WTC11 (cell line): ENCODE data around the gene MYBPHL. TPM values are rescaled to one million over a fixed set of nuclear protein-coding genes. Genes with fewer than 3 reads are reported as not detected.

Source experiments
- ATAC-seq: fragments of 200-7000 bp; cut with Tn5 transposase; 2 replicates; pipeline ENCODE4 v1.10.0; 2021; ENCODE audit warnings: mild to moderate bottlenecking, moderate library complexity
- CTCF ChIA-PET: fragments of 300-600 bp; sonication (Branson Sonifier 250); formaldehyde crosslinking; loops from one replicate; lab custom pipeline; 2021; ENCODE audit warnings: antibody characterized with exemption; lab: Charles Lee
- POLR2A ChIA-PET: fragments of 350-600 bp; sonication (Branson Sonifier 250); formaldehyde crosslinking; loops from one replicate; lab custom pipeline; 2021; ENCODE audit warnings: antibody characterized with exemption; lab: Charles Lee
- DNase-seq: peaks from one replicate; pipeline ENCODE4 v3.0.0; 2021; ENCODE audit warnings: low spot score
- H3K27ac Mint-ChIP-seq: 2 replicates; pipeline ENCODE4 v1.8.0; 2021; ENCODE audit warnings: mixed read lengths
- H3K27me3 Mint-ChIP-seq: 2 replicates; pipeline ENCODE4 v1.8.0; 2021; ENCODE audit warnings: low read depth, mild to moderate bottlenecking, moderate library complexity, mixed read lengths
- H3K36me3 Mint-ChIP-seq: 2 replicates; pipeline ENCODE4 v1.8.0; 2021; ENCODE audit warnings: mixed read lengths
- H3K4me1 Mint-ChIP-seq: 2 replicates; pipeline ENCODE4 v1.8.0; 2022; ENCODE audit warnings: mixed read lengths
- H3K4me3 Mint-ChIP-seq: 2 replicates; pipeline ENCODE4 v1.8.0; 2021; ENCODE audit warnings: mild to moderate bottlenecking, moderate library complexity, mixed read lengths
- H3K9me3 Mint-ChIP-seq: 2 replicates; pipeline ENCODE4 v1.8.0; 2021; ENCODE audit warnings: mixed read lengths
- CBFB ChIP-seq: sonication (generic); formaldehyde crosslinking; IDR thresholded peaks from 2 replicates; pipeline ENCODE4 v1.8.1; 2022; ENCODE audit warnings: mild to moderate bottlenecking, low read depth, missing genetic modification reagents
- CREM ChIP-seq: sonication (generic); formaldehyde crosslinking; IDR thresholded peaks from 2 replicates; pipeline ENCODE4 v1.8.1; 2022; ENCODE audit warnings: mild to moderate bottlenecking, missing genetic modification reagents, moderate library complexity
- FOXK1 ChIP-seq: sonication (generic); formaldehyde crosslinking; IDR thresholded peaks from 2 replicates; pipeline ENCODE4 v1.8.0; 2022; ENCODE audit warnings: mild to moderate bottlenecking, moderate library complexity, missing genetic modification reagents
- GABPB1 ChIP-seq: sonication (generic); formaldehyde crosslinking; IDR thresholded peaks from 2 replicates; pipeline ENCODE4 v1.8.1; 2023; ENCODE audit warnings: mild to moderate bottlenecking, missing genetic modification reagents
- GRHL2 ChIP-seq: fragments of 250-450 bp; sonication (Bioruptor Pico); IDR thresholded peaks from 2 replicates; pipeline ENCODE4 v1.8.0; 2022; ENCODE audit warnings: mild to moderate bottlenecking, moderate library complexity; ENCODE audit not compliant: insufficient replicate concordance, severe bottlenecking
- MYBL2 ChIP-seq: sonication (generic); formaldehyde crosslinking; IDR thresholded peaks from 2 replicates; pipeline ENCODE4 v1.8.1; 2023; ENCODE audit warnings: mild to moderate bottlenecking, moderate library complexity, missing genetic modification reagents
- NFATC4 ChIP-seq: fragments of 250-450 bp; sonication (Bioruptor Pico); IDR thresholded peaks from 2 replicates; pipeline ENCODE4 v1.9.0; 2021; ENCODE audit warnings: mild to moderate bottlenecking
- NFYB ChIP-seq: sonication (generic); formaldehyde crosslinking; conservative IDR thresholded peaks from 2 replicates; pipeline ENCODE4 v1.8.0; 2022; ENCODE audit warnings: low read depth, missing genetic modification reagents
- NR1H2 ChIP-seq: sonication (generic); formaldehyde crosslinking; IDR thresholded peaks from 2 replicates; pipeline ENCODE4 v1.9.0; 2021; ENCODE audit warnings: mild to moderate bottlenecking, moderate library complexity, missing genetic modification reagents
- NR3C1 ChIP-seq: sonication (generic); formaldehyde crosslinking; conservative IDR thresholded peaks from 2 replicates; pipeline ENCODE4 v1.8.1; 2023; ENCODE audit warnings: low read depth, mild to moderate bottlenecking, missing genetic modification reagents
- RORB ChIP-seq: fragments of 250-450 bp; sonication (Bioruptor Pico); IDR thresholded peaks from 2 replicates; pipeline ENCODE4 v1.9.0; 2021; ENCODE audit warnings: mild to moderate bottlenecking
- SMAD3 ChIP-seq: sonication (generic); formaldehyde crosslinking; IDR thresholded peaks from 2 replicates; pipeline ENCODE4 v1.8.0; 2022; ENCODE audit warnings: missing genetic modification reagents, mild to moderate bottlenecking, borderline replicate concordance
- SMAD4 ChIP-seq: sonication (generic); formaldehyde crosslinking; IDR thresholded peaks from 2 replicates; pipeline ENCODE4 v1.8.0; 2022; ENCODE audit warnings: mild to moderate bottlenecking, missing genetic modification reagents
- ZNF416 ChIP-seq: fragments of 250-450 bp; sonication (Bioruptor Pico); IDR thresholded peaks from 2 replicates; pipeline ENCODE4 v1.9.0; 2021; ENCODE audit warnings: mild to moderate bottlenecking, inconsistent platforms
- total RNA-seq: library from RNA; stranded (reverse); gene quantifications from 3 replicates; pipeline ENCODE4 v1.2.3, GENCODE V29; 2021
- TF ChIP-seq, protein P1 (sequence below): fragments of 250-450 bp; sonication (Bioruptor Pico); IDR thresholded peaks from 2 replicates; pipeline ENCODE4 v1.9.0; 2021; ENCODE audit warnings: mild to moderate bottlenecking, borderline replicate concordance
- TF ChIP-seq, protein P2 (sequence below): sonication (generic); formaldehyde crosslinking; IDR thresholded peaks from 2 replicates; pipeline ENCODE4 v1.8.1; 2022; ENCODE audit warnings: low read depth, mild to moderate bottlenecking, moderate library complexity, missing genetic modification reagents, borderline replicate concordance
- TF ChIP-seq, protein P3 (sequence below): sonication (generic); formaldehyde crosslinking; IDR thresholded peaks from 2 replicates; pipeline ENCODE4 v1.8.0; 2022; ENCODE audit warnings: mild to moderate bottlenecking, missing genetic modification reagents
- TF ChIP-seq, protein P4 (sequence below): sonication (generic); formaldehyde crosslinking; IDR thresholded peaks from 2 replicates; pipeline ENCODE4 v1.8.0; 2023; ENCODE audit warnings: missing genetic modification reagents, mild to moderate bottlenecking, borderline replicate concordance
- TF ChIP-seq, protein P5 (sequence below): fragments of 250-450 bp; sonication (Bioruptor Pico); IDR thresholded peaks from 2 replicates; pipeline ENCODE4 v1.9.0; 2021; ENCODE audit warnings: moderate library complexity, mild to moderate bottlenecking, inconsistent platforms, borderline replicate concordance
- TF ChIP-seq, protein P6 (sequence below): sonication (generic); formaldehyde crosslinking; IDR thresholded peaks from 2 replicates; pipeline ENCODE4 v1.8.0; 2022; ENCODE audit warnings: mild to moderate bottlenecking, missing genetic modification reagents
- TF ChIP-seq, protein P7 (sequence below): sonication (generic); formaldehyde crosslinking; IDR thresholded peaks from 2 replicates; pipeline ENCODE4 v1.8.1; 2022; ENCODE audit warnings: mild to moderate bottlenecking, moderate library complexity, missing genetic modification reagents

The MYBPHL gene
- total RNA-seq, 1 experiment from 2014 or later, result 1.2 TPM

DNA sequence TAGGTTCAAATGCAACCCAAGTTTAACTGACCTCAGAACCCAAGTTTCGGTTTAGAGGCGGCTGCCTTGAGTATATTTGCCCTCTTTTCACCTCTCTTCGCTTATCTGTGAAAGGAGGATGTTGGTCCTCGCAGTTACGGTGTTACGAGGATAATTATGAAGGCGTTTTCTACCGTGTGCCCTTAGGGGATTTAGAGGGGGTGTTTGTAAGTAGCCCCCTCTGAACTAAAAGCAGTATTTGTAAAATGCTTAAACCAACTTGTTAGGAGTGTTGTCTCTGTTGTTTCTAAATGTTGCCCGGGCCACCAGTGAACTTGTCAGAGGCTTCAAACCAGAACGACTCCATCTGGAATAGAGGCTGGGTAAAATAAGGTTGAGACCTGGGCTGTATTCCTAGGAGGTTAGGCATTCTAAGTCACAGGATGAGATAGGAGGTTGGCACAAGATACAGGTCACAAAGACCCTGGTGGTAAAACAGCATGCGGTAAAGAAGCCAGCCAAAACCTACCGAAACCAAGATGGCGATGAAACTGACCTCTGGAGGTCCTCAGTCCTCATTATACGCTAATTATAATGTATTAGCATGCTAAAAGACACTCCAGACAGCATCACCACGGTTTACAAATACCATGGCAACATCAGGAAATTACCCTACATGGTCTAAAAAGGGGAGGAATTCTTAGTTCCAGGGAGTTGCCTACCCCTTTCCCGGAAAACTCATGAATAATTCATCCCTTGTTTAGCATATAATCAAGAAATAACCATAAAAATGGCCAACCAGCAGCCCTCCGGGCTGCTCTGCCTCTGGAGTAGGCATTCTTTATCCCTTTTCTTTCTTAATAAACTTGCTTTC lies 22.8 kb downstream of the MYBPHL start (continued):
- TF ChIP-seq, protein P1, sequence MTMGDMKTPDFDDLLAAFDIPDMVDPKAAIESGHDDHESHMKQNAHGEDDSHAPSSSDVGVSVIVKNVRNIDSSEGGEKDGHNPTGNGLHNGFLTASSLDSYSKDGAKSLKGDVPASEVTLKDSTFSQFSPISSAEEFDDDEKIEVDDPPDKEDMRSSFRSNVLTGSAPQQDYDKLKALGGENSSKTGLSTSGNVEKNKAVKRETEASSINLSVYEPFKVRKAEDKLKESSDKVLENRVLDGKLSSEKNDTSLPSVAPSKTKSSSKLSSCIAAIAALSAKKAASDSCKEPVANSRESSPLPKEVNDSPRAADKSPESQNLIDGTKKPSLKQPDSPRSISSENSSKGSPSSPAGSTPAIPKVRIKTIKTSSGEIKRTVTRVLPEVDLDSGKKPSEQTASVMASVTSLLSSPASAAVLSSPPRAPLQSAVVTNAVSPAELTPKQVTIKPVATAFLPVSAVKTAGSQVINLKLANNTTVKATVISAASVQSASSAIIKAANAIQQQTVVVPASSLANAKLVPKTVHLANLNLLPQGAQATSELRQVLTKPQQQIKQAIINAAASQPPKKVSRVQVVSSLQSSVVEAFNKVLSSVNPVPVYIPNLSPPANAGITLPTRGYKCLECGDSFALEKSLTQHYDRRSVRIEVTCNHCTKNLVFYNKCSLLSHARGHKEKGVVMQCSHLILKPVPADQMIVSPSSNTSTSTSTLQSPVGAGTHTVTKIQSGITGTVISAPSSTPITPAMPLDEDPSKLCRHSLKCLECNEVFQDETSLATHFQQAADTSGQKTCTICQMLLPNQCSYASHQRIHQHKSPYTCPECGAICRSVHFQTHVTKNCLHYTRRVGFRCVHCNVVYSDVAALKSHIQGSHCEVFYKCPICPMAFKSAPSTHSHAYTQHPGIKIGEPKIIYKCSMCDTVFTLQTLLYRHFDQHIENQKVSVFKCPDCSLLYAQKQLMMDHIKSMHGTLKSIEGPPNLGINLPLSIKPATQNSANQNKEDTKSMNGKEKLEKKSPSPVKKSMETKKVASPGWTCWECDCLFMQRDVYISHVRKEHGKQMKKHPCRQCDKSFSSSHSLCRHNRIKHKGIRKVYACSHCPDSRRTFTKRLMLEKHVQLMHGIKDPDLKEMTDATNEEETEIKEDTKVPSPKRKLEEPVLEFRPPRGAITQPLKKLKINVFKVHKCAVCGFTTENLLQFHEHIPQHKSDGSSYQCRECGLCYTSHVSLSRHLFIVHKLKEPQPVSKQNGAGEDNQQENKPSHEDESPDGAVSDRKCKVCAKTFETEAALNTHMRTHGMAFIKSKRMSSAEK (CRISPR knock-in tag), result no peak
- TF ChIP-seq SMAD4 (CRISPR knock-in tag), result no peak
- TF ChIP-seq FOXK1 (CRISPR knock-in tag), result no peak
- TF ChIP-seq, protein P2, sequence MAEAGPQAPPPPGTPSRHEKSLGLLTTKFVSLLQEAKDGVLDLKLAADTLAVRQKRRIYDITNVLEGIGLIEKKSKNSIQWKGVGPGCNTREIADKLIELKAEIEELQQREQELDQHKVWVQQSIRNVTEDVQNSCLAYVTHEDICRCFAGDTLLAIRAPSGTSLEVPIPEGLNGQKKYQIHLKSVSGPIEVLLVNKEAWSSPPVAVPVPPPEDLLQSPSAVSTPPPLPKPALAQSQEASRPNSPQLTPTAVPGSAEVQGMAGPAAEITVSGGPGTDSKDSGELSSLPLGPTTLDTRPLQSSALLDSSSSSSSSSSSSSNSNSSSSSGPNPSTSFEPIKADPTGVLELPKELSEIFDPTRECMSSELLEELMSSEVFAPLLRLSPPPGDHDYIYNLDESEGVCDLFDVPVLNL, result no peak
- no peak for TF ChIP-seq NR3C1
- no peak for TF ChIP-seq CBFB (CRISPR knock-in tag)

DNA sequence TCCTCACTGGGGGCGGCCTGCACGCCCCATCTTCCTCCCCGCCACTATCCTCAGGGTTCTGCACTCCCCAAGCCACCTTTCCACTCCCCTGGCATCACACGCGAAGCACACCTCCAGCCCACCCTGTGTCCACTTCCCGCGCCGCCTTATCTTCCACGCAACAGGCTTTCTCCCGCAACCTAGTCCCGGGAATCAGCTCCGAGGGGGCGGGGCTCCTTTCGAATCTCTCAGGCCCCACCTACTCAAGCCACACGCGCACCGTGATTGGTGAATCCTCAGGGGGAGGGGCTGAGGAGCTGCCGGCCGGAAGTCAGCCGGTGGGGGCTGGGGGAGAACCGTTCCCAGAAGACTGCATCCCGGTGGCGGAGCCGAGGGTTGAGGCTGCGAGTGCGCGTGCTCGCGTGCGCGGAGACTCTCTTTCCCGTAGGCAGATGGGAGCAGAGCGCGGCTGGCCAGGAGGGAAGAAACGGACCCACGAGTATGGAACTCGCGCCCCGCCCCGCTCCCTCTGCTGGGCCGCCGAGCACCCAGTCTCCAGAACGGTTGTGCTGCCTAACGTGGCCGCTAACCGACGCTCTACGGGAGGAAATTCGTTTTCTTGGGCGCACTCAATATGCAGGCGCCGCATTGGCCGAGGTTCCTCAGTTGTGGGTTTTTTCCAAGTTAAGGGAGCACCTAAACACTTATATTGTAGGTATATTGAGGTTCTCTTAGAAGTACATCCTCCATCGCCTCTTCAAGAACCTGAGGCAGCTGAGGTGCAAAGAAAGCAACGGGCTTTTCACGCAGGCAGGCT lies 23.7 kb downstream of the MYBPHL start, which contains the start of gene PSRC1:
PSRC1 (minus strand) TSS at position 194 of the 796 bp plus-strand sequence.
- H3K9me3 Mint-ChIP-seq, result no peaks in the 10 kb centered on the region
- peaks cover 42% of the 10 kb centered on the region for H3K4me1 Mint-ChIP-seq
- DNase-seq (peak; percentile 96), ATAC-seq (peak; percentile 92)
- H3K36me3 Mint-ChIP-seq, result peaks cover 22% of the 10 kb centered on the region
- CTCF ChIA-PET, result interaction anchor here (0.6 to 2.8 kb wide), 22 partner anchors 9 to 249 kb away, joined by 3 to 28 read pairs (median 4); partner anchors contain the start of genes MYBPHL, PSMA5, SARS1 and SORT1
- POLR2A ChIA-PET, result interaction anchor here (0.7 to 2.6 kb wide), 9 partner anchors 14 to 115 kb away, joined by 3 to 21 read pairs (median 4); partner anchors contain the start of genes MYBPHL and SORT1
- H3K4me3 Mint-ChIP-seq, result peak within 1 kb of the TSS; percentile 99
- H3K27me3 Mint-ChIP-seq, result no peaks in the 10 kb centered on the region; the same call in 1 of the 2 replicates
- H3K27ac Mint-ChIP-seq, result peak within 1 kb of the TSS; percentile 97
- TF ChIP-seq, protein P3, sequence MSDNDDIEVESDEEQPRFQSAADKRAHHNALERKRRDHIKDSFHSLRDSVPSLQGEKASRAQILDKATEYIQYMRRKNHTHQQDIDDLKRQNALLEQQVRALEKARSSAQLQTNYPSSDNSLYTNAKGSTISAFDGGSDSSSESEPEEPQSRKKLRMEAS (CRISPR knock-in tag), result peak; percentile 80
- TF ChIP-seq GABPB1 (peak; percentile 71), CREM (CRISPR knock-in tag) (0 out of 2 replicates have a peak, but pooled peaks have one; percentile 42), NFYB (CRISPR knock-in tag) (peak; percentile 53; the same call in 1 of the 2 replicates), MYBL2 (peak; percentile 99), NR1H2 (CRISPR knock-in tag) (no peak), NFATC4 (CRISPR knock-in tag) (no peak), GRHL2 (CRISPR knock-in tag) (no peak), RORB (CRISPR knock-in tag) (no peak), SMAD3 (peak; percentile 70; the same call in 1 of the 2 replicates), ZNF416 (CRISPR knock-in tag) (no peak)
- TF ChIP-seq, protein P4, sequence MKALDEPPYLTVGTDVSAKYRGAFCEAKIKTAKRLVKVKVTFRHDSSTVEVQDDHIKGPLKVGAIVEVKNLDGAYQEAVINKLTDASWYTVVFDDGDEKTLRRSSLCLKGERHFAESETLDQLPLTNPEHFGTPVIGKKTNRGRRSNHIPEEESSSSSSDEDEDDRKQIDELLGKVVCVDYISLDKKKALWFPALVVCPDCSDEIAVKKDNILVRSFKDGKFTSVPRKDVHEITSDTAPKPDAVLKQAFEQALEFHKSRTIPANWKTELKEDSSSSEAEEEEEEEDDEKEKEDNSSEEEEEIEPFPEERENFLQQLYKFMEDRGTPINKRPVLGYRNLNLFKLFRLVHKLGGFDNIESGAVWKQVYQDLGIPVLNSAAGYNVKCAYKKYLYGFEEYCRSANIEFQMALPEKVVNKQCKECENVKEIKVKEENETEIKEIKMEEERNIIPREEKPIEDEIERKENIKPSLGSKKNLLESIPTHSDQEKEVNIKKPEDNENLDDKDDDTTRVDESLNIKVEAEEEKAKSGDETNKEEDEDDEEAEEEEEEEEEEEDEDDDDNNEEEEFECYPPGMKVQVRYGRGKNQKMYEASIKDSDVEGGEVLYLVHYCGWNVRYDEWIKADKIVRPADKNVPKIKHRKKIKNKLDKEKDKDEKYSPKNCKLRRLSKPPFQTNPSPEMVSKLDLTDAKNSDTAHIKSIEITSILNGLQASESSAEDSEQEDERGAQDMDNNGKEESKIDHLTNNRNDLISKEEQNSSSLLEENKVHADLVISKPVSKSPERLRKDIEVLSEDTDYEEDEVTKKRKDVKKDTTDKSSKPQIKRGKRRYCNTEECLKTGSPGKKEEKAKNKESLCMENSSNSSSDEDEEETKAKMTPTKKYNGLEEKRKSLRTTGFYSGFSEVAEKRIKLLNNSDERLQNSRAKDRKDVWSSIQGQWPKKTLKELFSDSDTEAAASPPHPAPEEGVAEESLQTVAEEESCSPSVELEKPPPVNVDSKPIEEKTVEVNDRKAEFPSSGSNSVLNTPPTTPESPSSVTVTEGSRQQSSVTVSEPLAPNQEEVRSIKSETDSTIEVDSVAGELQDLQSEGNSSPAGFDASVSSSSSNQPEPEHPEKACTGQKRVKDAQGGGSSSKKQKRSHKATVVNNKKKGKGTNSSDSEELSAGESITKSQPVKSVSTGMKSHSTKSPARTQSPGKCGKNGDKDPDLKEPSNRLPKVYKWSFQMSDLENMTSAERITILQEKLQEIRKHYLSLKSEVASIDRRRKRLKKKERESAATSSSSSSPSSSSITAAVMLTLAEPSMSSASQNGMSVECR (CRISPR knock-in tag), result no peak
- TF ChIP-seq, protein P5, sequence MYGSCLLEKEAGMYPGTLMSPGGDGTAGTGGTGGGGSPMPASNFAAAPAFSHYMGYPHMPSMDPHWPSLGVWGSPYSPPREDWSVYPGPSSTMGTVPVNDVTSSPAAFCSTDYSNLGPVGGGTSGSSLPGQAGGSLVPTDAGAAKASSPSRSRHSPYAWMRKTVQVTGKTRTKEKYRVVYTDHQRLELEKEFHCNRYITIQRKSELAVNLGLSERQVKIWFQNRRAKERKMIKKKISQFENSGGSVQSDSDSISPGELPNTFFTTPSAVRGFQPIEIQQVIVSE (CRISPR knock-in tag), result no peak
- TF ChIP-seq, protein P6, sequence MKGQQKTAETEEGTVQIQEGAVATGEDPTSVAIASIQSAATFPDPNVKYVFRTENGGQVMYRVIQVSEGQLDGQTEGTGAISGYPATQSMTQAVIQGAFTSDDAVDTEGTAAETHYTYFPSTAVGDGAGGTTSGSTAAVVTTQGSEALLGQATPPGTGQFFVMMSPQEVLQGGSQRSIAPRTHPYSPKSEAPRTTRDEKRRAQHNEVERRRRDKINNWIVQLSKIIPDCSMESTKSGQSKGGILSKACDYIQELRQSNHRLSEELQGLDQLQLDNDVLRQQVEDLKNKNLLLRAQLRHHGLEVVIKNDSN, result no peak
- TF ChIP-seq, protein P7, sequence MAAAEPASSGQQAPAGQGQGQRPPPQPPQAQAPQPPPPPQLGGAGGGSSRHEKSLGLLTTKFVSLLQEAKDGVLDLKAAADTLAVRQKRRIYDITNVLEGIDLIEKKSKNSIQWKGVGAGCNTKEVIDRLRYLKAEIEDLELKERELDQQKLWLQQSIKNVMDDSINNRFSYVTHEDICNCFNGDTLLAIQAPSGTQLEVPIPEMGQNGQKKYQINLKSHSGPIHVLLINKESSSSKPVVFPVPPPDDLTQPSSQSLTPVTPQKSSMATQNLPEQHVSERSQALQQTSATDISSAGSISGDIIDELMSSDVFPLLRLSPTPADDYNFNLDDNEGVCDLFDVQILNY (CRISPR knock-in tag), result peak; percentile 82
